OCI-LY7 (cell line): ENCODE data around the gene PALB2. TPM values are rescaled to one million over a fixed set of nuclear protein-coding genes. Genes with fewer than 3 reads are reported as not detected.

Experiments
- BruUV-seq: library from RNA; stranded (reverse); fragments of 400-500 nt; replicated peaks from 2 replicates; lab custom pipeline; 2021; lab: Mats Ljungman, UMichigan
- CTCF ChIA-PET: fragments of 300-600 bp; sonication (Branson Sonifier 250); formaldehyde crosslinking; loops from one replicate; lab custom pipeline; 2022; ENCODE audit warnings: antibody characterized with exemption; ENCODE audit not compliant: unreplicated experiment; lab: Charles Lee
- POLR2A ChIA-PET: fragments of 300-600 bp; sonication (Branson Sonifier 250); formaldehyde crosslinking; loops from one replicate; lab custom pipeline; 2022; ENCODE audit warnings: antibody characterized with exemption; lab: Charles Lee
- DNase-seq: peaks from one replicate; pipeline ENCODE4 v3.0.0-alpha.2; 2015; ENCODE audit warnings: low spot score
- H2AFZ ChIP-seq: fragments of 200-600 bp; sonication (generic), shearing (Covaris generic); 2 replicates; pipeline ENCODE4 v1.6.1; 2014; ENCODE audit warnings: mild to moderate bottlenecking, antibody characterized with exemption, low read length, moderate library complexity
- H3K27ac ChIP-seq: fragments of 200-600 bp; sonication (generic); 2 replicates; pipeline ENCODE4 v1.5.1; 2014; ENCODE audit warnings: mixed run types, low read depth, mild to moderate bottlenecking, moderate library complexity, low read length, inconsistent platforms; ENCODE audit not compliant: poor library complexity, severe bottlenecking
- H3K36me3 ChIP-seq: fragments of 200-600 bp; sonication (generic); 2 replicates; pipeline ENCODE4 v1.6.1; 2014; ENCODE audit warnings: mild to moderate bottlenecking, antibody characterized with exemption, low read length, moderate library complexity, mixed read lengths; ENCODE audit not compliant: insufficient read depth
- H3K4me1 ChIP-seq: fragments of 200-600 bp; sonication (generic); 2 replicates; pipeline ENCODE4 v1.5.1; 2014; ENCODE audit warnings: mild to moderate bottlenecking, low read length; ENCODE audit not compliant: insufficient read depth, poor library complexity, severe bottlenecking
- H3K4me2 ChIP-seq: fragments of 200-600 bp; sonication (generic); 2 replicates; pipeline ENCODE4 v1.6.1; 2014; ENCODE audit warnings: mild to moderate bottlenecking, low read length
- H3K4me3 ChIP-seq: fragments of 200-600 bp; sonication (generic); 2 replicates; pipeline ENCODE4 v1.5.1; 2014; ENCODE audit warnings: mild to moderate bottlenecking, low read depth, low read length; ENCODE audit not compliant: poor library complexity, severe bottlenecking
- H3K79me2 ChIP-seq: fragments of 200-600 bp; sonication (generic); 2 replicates; pipeline ENCODE4 v1.6.1; 2016; ENCODE audit warnings: low read depth, mild to moderate bottlenecking, low read length, moderate library complexity, mixed read lengths; ENCODE audit not compliant: insufficient read depth
- H3K9me2 ChIP-seq: fragments of 200-600 bp; sonication (generic); 2 replicates; pipeline ENCODE4 v1.6.1; 2016; ENCODE audit warnings: mild to moderate bottlenecking, low read length, mixed read lengths; ENCODE audit not compliant: insufficient read depth
- H3K9me3 ChIP-seq: fragments of 200-600 bp; sonication (generic); 2 replicates; pipeline ENCODE4 v1.6.1; 2014; ENCODE audit warnings: mild to moderate bottlenecking, mixed run types, low read length, mixed read lengths
- H4K20me1 ChIP-seq: fragments of 200-600 bp; sonication (generic); 2 replicates; pipeline ENCODE4 v1.6.1; 2014; ENCODE audit warnings: mild to moderate bottlenecking, antibody characterized with exemption, low read length, moderate library complexity, mixed read lengths; ENCODE audit not compliant: insufficient read depth
- CTCF ChIP-seq: fragments of 200-600 bp; sonication (generic); conservative IDR thresholded peaks from 2 replicates; pipeline ENCODE4 v1.5.1; 2014; ENCODE audit warnings: mild to moderate bottlenecking, antibody characterized with exemption, low read length, moderate library complexity, mixed read lengths
- EZH2phosphoT487 ChIP-seq: fragments of 200-600 bp; sonication (generic); IDR thresholded peaks from 2 replicates; pipeline ENCODE4 v1.6.1; 2018; ENCODE audit warnings: low read depth, borderline replicate concordance, mild to moderate bottlenecking, mixed run types, antibody characterized with exemption, low read length, moderate library complexity, mixed read lengths
- intact Hi-C: fragments of 100-400 bp; cut with micrococcal nuclease; formaldehyde crosslinking; loops from one replicate; pipeline ENCODE4 v1.10.0; 2022; ENCODE audit not compliant: unreplicated experiment
- total RNA-seq, 2 experiments: library from RNA; depleted of rRNA in 1 of 2; stranded (reverse); fragments of >200 nt in 1 of 2; shearing (Covaris generic) in 1 of 2; gene quantifications; 2 replicates each; pipeline ENCODE4 v1.2.3, GENCODE V29; 2014 to 2022

Gene PALB2
- total RNA-seq, 2 experiments from 2014 or later, result 16.6 to 35.1 TPM

- Histone ChIP-seq H3K27ac (no peak overlapping the region), H3K36me3 (peaks cover 97% of the 10 kb centered on the region), H3K4me1 (no peaks in the 10 kb centered on the region), H3K79me2 (no peaks in the 10 kb centered on the region), H3K9me3 (no peaks in the 10 kb centered on the region), H3K9me2 (no peaks in the 10 kb centered on the region), H2AFZ (no peak overlapping the region), H4K20me1 (no peaks in the 10 kb centered on the region), H3K4me3 (no peak overlapping the region), H3K4me2 (no peak overlapping the region)
- TF ChIP-seq EZH2phosphoT487, result no peak
- no peak for TF ChIP-seq CTCF
- intact Hi-C loops, result no loop called here
- CTCF ChIA-PET, result interaction anchor here (0.6 kb wide), 1 partner anchor 15 kb away, joined by 3 read pairs; no protein-coding TSS in a partner anchor
- DNase-seq, result no peak
- POLR2A ChIA-PET, result interaction anchor here (0.8 to 1.5 kb wide), 3 partner anchors 10 to 26 kb away, joined by 3 read pairs; no protein-coding TSS in a partner anchor
- BruUV-seq, result no TSS peak
Observed at GRCh38 chr16:23663918-23664317, 22.8 kb upstream of the PALB2 start.

- no peak for TF ChIP-seq EZH2phosphoT487
- no peak for TF ChIP-seq CTCF
- intact Hi-C loops, result no loop called here
Observed at GRCh38 chr16:23651943-23652468, 10.9 kb upstream of the PALB2 start.

More at GRCh38 chr16:23651943-23652468, 10.9 kb upstream of the PALB2 start:
- ChIA-PET POLR2A (interaction anchor here (0.7 to 1.8 kb wide), 3 partner anchors 12 to 419 kb away, joined by 3 read pairs; no protein-coding TSS in a partner anchor), CTCF (no interaction called here)
- Histone ChIP-seq H3K9me3 (no peaks in the 10 kb centered on the region), H3K4me1 (peaks cover 29% of the 10 kb centered on the region), H3K9me2 (no peaks in the 10 kb centered on the region), H3K79me2 (peaks cover 83% of the 10 kb centered on the region; the same call in 1 of the 2 replicates), H3K4me3 (peak overlapping the region; percentile 30), H2AFZ (no peak overlapping the region), H4K20me1 (no peaks in the 10 kb centered on the region), H3K4me2 (peak overlapping the region; percentile 58), H3K27ac (peak overlapping the region; percentile 71), H3K36me3 (peaks cover 89% of the 10 kb centered on the region)
- BruUV-seq, result no TSS peak
- no peak for DNase-seq
